PC-3 (cell line): ENCODE data around the gene ALPK3. TPM values are rescaled to one million over a fixed set of nuclear protein-coding genes. Genes with fewer than 3 reads are reported as not detected.

Experiments
- ATAC-seq: fragments of 200-7000 bp; cut with Tn5 transposase; 2 replicates; pipeline ENCODE4 v1.9.1; 2020; ENCODE audit warnings: mild to moderate bottlenecking, moderate library complexity
- BruUV-seq: library from RNA; stranded (reverse); fragments of 400-500 nt; replicated peaks from 2 replicates; lab custom pipeline; 2021; lab: Mats Ljungman, UMichigan
- CTCF ChIA-PET: fragments of 300-600 bp; sonication (Branson Sonifier 250); formaldehyde crosslinking; loops from one replicate; lab custom pipeline; 2022; ENCODE audit warnings: antibody characterized with exemption; lab: Charles Lee
- POLR2A ChIA-PET: fragments of 300-600 bp; sonication (Branson Sonifier 250); formaldehyde crosslinking; loops from one replicate; lab custom pipeline; 2022; ENCODE audit warnings: antibody characterized with exemption; ENCODE audit not compliant: unreplicated experiment; lab: Charles Lee
- DNase-seq: peaks from one replicate; pipeline ENCODE4 v3.0.0-alpha.2; 2015
- H2AFZ ChIP-seq: fragments of 300-600 bp; sonication (generic); 2 replicates; pipeline ENCODE4 v1.6.0; 2016; ENCODE audit warnings: antibody characterized with exemption, low read length
- H3F3A ChIP-seq: fragments of 300-600 bp; sonication (generic); one replicate; pipeline ENCODE4 v1.6.0; 2017; ENCODE audit warnings: antibody characterized with exemption, low read length, control low read depth, mild to moderate bottlenecking; ENCODE audit not compliant: unreplicated experiment
- H3K27ac ChIP-seq: fragments of 300-600 bp; sonication (generic); 2 replicates; pipeline ENCODE4 v1.5.1; 2016; ENCODE audit warnings: mild to moderate bottlenecking, low read length
- H3K27me3 ChIP-seq: fragments of 300-600 bp; sonication (generic); 2 replicates; pipeline ENCODE4 v1.6.1; 2016; ENCODE audit warnings: low read length, mixed read lengths
- H3K36me3 ChIP-seq: fragments of 300-600 bp; sonication (generic); 2 replicates; pipeline ENCODE4 v1.6.1; 2016; ENCODE audit warnings: low read depth, mixed run types, low read length, mixed read lengths
- H3K4me1 ChIP-seq: fragments of 300-600 bp; sonication (generic); 2 replicates; pipeline ENCODE4 v1.5.1; 2016; ENCODE audit warnings: low read length; ENCODE audit not compliant: insufficient read depth
- H3K4me2 ChIP-seq: fragments of 300-600 bp; sonication (generic); 2 replicates; pipeline ENCODE4 v1.6.0; 2016; ENCODE audit warnings: low read length
- H3K4me3 ChIP-seq: fragments of 300-600 bp; sonication (generic); 2 replicates; pipeline ENCODE4 v1.5.1; 2016; ENCODE audit warnings: mild to moderate bottlenecking, low read length, mixed read lengths
- H3K79me2 ChIP-seq: fragments of 300-600 bp; sonication (generic); 2 replicates; pipeline ENCODE4 v1.6.1; 2017; ENCODE audit warnings: low read length, mixed read lengths
- H3K9ac ChIP-seq: fragments of 300-600 bp; sonication (generic); 2 replicates; pipeline ENCODE4 v1.6.0; 2016; ENCODE audit warnings: mild to moderate bottlenecking, low read length
- H3K9me2 ChIP-seq: fragments of 300-600 bp; sonication (generic); replicated peaks from 2 replicates; pipeline ENCODE4 v1.6.1; 2016; ENCODE audit warnings: mixed run types, low read length, mixed read lengths
- H3K9me3 ChIP-seq: fragments of 300-600 bp; sonication (generic); 2 replicates; pipeline ENCODE4 v1.6.1; 2016; ENCODE audit warnings: low read length, mixed read lengths
- H4K20me1 ChIP-seq: fragments of 300-600 bp; sonication (generic); 2 replicates; pipeline ENCODE4 v1.6.1; 2016; ENCODE audit warnings: low read length, mixed read lengths
- CTCF ChIP-seq: fragments of 300-600 bp; sonication (generic); conservative IDR thresholded peaks from 2 replicates; pipeline ENCODE4 v1.5.1; 2017; ENCODE audit warnings: antibody characterized with exemption, low read depth, mild to moderate bottlenecking, low read length
- EZH2 ChIP-seq: fragments of 300-600 bp; sonication (generic); IDR thresholded peaks from one replicate; pipeline ENCODE4 v1.6.1; 2017; ENCODE audit warnings: antibody characterized with exemption, mild to moderate bottlenecking, low read length; ENCODE audit not compliant: unreplicated experiment
- EZH2phosphoT487 ChIP-seq: fragments of 300-600 bp; sonication (generic); IDR thresholded peaks from 2 replicates; pipeline ENCODE4 v1.6.1; 2018; ENCODE audit warnings: mild to moderate bottlenecking, antibody characterized with exemption, low read length, borderline replicate concordance
- intact Hi-C: fragments of 100-400 bp; cut with micrococcal nuclease; formaldehyde crosslinking; loops from 2 replicates; pipeline ENCODE4 v1.9.0; 2023
- total RNA-seq: library from RNA; depleted of rRNA; stranded (reverse); fragments of >200 nt; gene quantifications from 2 replicates; pipeline ENCODE4 v1.2.3, GENCODE V29; 2014

ALPK3 gene
- total RNA-seq, 1 experiment from 2014 or later, result 2.4 TPM

GRCh38 chr15:84819291-84819768, 2.2 kb downstream of the ALPK3 start:
- Histone ChIP-seq H3K9ac (no peak overlapping the region), H3K4me3 (no peak overlapping the region), H3K27ac (no peak overlapping the region), H3K9me2 (no peaks in the 10 kb centered on the region), H4K20me1 (no peaks in the 10 kb centered on the region), H2AFZ (no peak overlapping the region), H3K9me3 (no peaks in the 10 kb centered on the region), H3K79me2 (no peaks in the 10 kb centered on the region), H3K4me1 (peaks cover 7% of the 10 kb centered on the region), H3K27me3 (no peaks in the 10 kb centered on the region), H3K36me3 (no peaks in the 10 kb centered on the region), H3F3A (no peaks in the 10 kb centered on the region), H3K4me2 (no peak overlapping the region)
- DNase-seq (no peak), ATAC-seq (peak; percentile 18; the same call in 1 of the 2 replicates)
- CTCF ChIA-PET, result no interaction called here
- TF ChIP-seq EZH2 (no peak), CTCF (no peak), EZH2phosphoT487 (no peak)
- POLR2A ChIA-PET, result no interaction called here
- intact Hi-C loops, result no loop called here
- no TSS peak for BruUV-seq

- ATAC-seq (no peak), DNase-seq (no peak)
- Histone ChIP-seq H4K20me1 (no peaks in the 10 kb centered on the region), H3K9me2 (no peaks in the 10 kb centered on the region), H3F3A (no peaks in the 10 kb centered on the region), H3K9ac (no peak overlapping the region), H3K4me3 (no peak overlapping the region), H3K9me3 (no peaks in the 10 kb centered on the region), H3K4me2 (no peak overlapping the region), H2AFZ (no peak overlapping the region), H3K27me3 (no peaks in the 10 kb centered on the region), H3K79me2 (no peaks in the 10 kb centered on the region), H3K27ac (no peak overlapping the region), H3K4me1 (peaks cover 7% of the 10 kb centered on the region), H3K36me3 (no peaks in the 10 kb centered on the region)
- intact Hi-C loops, result no loop called here
- CTCF ChIA-PET, result interaction anchor here (0.5 kb wide), 1 partner anchor 25 kb away, joined by 4 read pairs; no protein-coding TSS in a partner anchor
- no TSS peak for BruUV-seq
- TF ChIP-seq CTCF, result no peak
- TF ChIP-seq EZH2phosphoT487, result no peak
- TF ChIP-seq EZH2, result no peak
- POLR2A ChIA-PET, result no interaction called here
Measured at GRCh38 chr15:84819791-84820190, 2.6 kb downstream of the ALPK3 start.

- no peaks in the 10 kb centered on the region for H3F3A ChIP-seq
- ATAC-seq (no peak), DNase-seq (no peak)
- ChIA-PET CTCF (no interaction called here), POLR2A (no interaction called here)
- TF ChIP-seq EZH2phosphoT487, result no peak
- no peak for TF ChIP-seq EZH2
- TF ChIP-seq CTCF, result no peak
- H3K27ac ChIP-seq, result no peak overlapping the region
- no peaks in the 10 kb centered on the region for H3K36me3 ChIP-seq
- intact Hi-C loops, result no loop called here
- no peaks in the 10 kb centered on the region for H3K9me3 ChIP-seq
- BruUV-seq, result no TSS peak
- H2AFZ ChIP-seq, result no peak overlapping the region
- H3K4me2 ChIP-seq, result no peak overlapping the region
- no peak overlapping the region for H3K4me3 ChIP-seq
- no peaks in the 10 kb centered on the region for H3K27me3 ChIP-seq
- H3K9me2 ChIP-seq, result no peaks in the 10 kb centered on the region
- H3K79me2 ChIP-seq, result no peaks in the 10 kb centered on the region
- no peaks in the 10 kb centered on the region for H4K20me1 ChIP-seq
- no peak overlapping the region for H3K9ac ChIP-seq
- peaks cover 7% of the 10 kb centered on the region for H3K4me1 ChIP-seq
Measured at GRCh38 chr15:84821501-84822021, 4.4 kb downstream of the ALPK3 start.
